ENCODE measurements around the gene NPAS1.

Gene NPAS1

DNA sequence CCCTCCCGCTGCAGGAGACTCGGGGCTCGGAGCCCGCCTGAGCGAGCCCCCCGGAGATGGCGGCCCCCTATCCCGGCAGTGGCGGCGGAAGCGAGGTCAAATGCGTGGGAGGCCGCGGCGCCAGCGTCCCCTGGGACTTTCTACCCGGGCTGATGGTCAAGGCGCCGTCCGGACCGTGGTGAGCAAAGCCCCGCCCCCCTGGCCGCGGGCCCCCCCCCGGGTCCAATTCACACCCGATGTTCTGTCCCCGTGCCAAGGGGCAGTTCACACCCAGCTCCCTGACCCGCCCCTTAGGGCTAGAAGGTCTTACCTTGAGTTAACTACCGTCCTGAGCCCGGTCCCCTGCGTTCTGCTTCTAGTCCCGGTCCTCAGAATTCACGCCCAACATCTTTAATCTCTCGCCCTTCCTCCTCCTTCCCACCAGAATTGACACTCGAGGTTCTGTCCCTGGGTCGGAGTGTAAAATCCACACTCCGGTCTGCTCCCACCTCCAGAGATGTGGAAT is 1.4 kb downstream of the NPAS1 start:
- DNase-seq (ENCODE audit: low spot score) = no peak

DNA sequence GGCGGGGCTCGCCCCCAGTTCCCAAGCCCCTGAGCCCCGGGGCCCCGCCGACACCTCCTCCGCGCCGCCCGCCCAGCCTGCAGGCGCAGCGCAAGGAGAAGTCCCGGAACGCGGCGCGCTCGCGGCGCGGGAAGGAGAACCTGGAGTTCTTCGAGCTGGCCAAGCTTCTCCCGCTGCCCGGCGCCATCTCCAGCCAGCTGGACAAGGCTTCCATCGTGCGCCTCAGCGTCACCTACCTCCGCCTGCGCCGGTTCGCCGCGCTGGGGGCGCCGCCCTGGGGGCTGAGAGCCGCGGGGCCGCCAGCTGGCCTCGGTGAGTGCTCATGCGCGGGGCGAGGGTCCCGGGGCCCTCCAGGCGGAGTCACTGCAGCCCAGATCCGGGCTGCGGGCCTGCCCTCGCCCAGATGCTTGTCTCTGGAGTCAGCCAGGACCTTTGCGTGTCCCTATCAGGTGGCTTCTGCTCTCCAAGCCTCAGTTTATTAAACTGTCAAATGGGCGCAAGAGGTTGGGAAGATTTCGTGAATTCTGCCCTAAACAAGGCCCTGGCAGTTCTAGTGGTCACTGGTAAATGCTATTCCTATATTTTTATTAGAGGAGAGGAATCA is 2.0 kb downstream of the NPAS1 start:
- DNase-seq (ENCODE audit: low spot score) = no peak

DNA sequence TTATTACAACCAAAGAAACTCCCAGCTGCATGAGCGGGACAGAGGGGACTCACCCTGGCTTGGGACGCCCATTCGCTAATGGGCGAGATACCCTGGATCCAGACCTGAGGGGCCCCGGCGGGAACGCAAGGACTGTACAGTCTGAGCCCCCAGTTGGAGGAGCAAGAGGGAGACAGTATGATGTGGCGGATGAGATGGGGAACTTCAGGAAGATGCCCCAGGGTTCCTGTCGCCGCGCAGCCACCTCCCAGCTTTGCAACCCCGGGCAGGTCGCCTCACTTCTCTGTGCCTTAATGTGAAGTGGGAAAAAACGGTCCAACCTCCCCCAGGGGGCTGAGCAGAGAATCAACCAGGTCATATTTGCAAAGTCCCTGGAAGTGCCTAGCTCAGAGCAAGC is 2.5 kb downstream of the NPAS1 start:
- no peak for DNase-seq (ENCODE audit: low spot score)

DNA sequence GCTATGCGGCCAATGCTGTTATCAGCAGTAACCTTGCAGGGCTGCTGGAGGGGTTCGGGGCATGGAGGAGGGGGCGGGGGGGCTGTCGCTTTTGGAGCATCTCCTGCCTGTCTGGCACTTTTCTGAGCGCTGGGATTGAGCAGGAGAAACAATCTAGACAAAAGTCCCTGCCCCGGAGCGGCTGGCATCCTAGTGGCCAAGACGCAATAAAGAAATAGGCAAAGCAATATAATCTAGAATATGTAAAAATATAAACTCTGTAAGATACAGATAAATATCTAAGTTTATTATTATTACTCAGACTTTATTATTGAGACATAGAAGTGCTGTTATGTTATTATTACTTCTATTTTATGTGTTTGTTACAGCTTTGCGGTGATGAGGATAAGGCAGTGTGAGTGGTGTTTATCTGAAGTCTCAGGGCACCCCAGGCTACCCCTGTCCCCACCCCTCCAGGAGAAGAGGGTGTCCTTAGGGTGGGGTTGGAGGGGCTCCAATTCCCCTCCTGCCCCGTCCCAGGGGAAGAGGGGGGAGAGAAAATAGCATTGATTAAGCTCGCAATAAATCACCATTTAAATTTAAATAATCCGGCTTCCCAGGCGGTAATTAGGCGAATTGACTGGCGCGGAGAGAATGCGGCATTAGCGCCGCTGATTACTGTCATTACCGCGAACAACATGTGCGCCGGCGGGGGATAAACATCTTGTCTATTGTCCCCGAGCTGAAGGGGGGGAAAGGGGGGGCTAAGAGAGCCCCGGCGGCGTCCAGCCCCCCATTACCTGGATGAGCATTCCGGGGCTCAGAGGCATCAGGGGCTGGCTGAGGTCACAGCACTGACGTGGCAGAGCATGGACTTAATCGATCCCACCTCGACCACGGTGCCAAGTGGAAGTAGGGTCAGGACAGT is 3.2 kb downstream of the NPAS1 start:
- no peak for DNase-seq (ENCODE audit: low spot score)

DNA sequence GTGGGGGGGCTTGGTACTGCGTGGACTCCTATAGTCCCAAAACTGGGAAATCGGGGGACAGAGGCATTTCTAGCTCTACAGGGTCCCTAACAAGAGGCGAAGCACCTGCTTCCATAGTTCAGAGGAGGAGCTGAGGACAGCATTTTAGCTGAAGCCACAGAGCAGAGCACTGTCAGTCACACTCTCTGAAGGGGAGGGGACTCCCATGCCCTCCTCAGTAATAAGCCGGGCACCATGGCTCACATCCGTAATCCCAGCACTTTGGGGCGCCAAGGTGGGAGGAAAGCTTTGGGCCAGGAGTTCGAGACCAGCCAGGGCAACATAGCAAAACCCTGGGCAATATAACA is 3.8 kb downstream of the NPAS1 start:
- DNase-seq (ENCODE audit: low spot score) = no peak

DNA sequence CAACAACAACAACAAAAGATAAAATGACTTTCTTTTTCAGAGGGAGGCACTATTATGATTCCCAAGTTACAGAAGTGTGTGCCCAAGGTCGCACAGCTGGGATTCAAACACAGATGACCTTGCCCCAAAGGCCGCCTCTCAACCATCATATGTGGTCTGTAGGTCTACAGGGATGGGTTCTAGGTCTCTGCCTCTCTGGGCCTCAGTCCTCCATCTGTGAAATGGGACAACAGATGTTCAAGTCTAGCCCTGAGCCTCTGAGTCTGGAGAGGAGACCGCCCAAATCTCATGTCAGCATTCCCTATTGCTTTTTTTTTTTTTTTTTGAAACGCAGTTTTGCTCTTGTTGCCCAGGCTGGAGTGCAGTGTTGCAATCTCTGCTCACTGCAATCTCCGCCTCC is 4.9 kb downstream of the NPAS1 start:
- no peak for DNase-seq (ENCODE audit: low spot score)

DNA sequence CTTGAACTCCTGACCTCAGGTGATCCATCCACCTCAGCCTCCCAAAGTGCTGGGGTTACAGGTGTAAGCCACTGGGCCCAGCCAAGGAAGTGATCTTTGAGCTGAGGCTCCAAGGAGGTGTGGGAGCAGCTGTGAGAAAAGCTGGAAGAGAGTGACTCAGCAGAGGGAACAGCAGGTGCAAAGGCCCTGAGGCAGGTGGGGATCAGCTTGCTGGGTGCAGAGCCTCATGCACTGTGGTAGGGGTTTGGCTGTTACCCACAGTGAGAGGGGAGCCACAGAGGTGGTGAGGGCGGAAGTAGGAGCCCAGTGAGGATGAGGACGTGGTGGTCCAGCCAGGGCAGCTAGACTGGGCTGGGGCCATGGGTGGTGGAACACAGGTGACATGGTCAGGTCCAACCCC is 6.5 kb downstream of the NPAS1 start:
- no peak for DNase-seq (ENCODE audit: low spot score)

DNA sequence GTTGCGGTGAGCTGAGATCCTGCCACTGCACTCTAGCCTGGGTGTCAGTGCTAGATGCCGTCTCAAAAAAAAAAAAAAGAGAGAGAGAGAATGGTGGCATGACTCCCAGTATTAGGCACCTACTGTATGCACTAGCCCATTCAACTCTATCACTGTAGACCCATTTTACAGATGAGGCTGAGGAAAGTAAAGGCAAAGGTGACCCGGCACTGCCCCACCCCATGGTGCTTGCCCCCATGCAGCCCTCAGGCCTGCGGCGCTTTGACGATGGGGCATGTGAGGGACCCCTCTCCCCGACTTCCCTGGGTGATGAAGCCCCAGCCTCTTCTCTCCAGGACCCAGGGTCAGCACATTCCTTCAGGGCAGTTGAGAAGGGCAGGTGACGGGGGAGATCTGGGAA is 7.3 kb downstream of the NPAS1 start:
- no peak for DNase-seq (ENCODE audit: low spot score)

DNA sequence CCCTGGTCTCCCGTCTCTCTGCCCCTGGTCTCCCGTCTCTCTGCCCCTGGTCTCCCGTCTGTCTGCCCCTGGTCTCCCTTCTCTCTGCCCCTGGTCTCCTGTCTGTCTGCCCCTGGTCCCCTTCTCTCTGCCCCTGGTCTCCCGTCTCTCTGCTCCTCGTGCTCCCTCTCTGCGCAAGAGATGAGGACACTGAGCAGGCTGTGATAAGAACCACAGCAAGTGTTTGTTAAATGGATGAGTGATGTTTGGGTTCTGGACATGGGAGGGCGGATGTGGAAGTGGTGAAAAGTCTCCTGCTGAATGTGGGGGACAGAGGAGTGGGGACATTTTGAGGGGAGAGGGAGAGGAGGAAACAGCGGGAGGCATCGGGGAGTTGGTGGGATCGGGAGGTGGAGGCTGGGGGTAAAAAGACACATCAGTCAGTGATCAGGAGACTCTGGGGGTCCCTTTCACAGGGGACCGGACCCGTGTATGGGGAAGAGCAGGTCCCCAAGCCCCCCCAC is 8.0 kb downstream of the NPAS1 start:
- no peak for DNase-seq (ENCODE audit: low spot score)

DNA sequence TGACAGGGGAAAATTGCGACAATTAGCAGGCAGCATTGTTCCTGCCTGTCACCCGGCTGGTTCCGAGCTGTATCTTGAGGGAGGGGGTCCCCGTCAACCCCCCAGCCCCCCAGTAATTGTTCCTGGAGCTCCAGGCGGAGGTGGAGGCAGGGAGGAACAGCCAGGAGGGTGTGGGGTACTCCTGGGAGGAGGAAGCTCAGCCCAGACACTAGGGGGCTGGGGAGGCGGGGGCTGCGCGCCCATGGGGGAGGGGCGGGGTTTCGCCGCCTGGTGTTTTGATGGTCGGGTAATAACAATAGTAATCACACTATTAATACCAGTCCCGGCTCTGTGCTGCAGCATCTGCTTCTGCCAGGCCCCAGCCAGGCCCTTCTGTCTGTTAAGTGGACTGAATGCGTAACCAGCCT is 8.6 kb downstream of the NPAS1 start:
- DNase-seq (ENCODE audit: low spot score) = no peak

DNA sequence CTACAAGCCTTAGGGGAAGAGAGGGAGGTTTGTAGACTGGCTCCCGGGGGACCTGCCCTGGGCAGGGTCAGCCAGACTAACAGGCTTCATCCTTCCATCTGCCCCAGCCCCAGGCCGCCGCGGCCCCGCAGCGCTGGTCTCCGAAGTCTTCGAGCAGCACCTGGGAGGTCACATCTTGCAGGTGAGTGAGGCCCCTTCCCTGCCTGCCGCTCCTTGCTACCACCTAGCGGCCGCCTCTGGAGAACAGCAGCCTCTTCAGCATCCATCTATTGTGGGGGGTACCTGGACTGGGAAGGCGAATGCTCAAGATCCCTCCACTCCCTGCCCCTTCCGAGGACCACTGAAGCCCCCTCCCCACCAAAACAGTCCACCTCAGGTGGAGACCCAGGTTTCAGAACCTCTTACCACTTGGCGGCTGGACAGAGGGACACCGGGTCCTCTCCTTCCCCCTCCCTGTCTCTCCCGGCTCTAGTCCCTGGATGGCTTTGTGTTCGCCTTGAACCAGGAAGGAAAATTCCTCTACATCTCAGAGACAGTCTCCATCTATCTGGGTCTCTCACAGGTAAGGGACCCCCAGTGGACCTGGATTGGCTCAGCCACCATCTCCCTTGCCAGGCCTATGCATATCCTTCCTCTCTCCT is 12.7 kb downstream of the NPAS1 start:
- DNase-seq (ENCODE audit: low spot score) = peak; percentile 75

DNA sequence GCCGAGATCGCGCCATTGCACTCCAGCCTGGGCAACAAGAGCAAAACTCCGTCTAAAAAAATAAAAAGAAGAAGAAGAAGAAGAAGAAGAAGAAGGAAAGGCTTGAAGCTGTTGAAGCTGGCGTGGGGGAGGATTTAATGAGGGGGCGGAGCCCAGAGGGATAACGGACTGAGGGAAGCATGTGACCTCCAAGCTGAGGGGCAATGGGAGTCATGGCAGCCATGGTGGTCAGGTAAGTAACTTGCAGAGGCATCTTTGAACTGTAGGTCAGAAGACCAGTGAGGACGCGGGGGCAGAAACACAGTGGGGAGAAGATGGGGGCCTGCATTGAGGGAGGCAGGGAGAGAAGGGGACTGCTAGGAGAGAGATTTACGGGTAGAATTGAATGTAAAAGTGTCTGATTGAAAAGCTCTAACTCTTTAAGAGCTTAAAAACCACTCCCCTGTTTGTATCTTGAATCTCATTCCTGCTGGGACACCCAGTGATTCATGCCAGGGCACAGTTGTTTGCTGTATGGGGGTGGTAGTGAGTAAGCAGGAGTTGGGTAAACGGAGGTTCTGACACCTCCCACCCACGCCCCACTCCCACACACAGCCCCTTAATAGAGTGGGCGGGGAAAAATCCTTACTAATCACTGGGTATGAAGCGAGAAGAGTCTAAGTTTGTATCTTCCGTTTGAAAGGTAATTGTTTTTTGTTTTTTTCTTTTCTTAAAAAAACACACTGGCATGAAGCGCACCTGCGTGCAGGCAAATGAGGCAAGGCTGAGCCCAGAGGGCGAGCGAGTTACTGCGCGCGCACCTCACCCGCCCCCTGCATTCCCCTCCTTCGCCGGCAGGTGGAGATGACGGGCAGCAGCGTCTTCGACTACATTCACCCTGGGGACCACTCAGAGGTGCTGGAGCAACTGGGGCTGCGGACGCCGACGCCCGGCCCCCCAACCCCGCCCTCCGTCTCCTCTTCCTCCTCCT is 15.8 kb downstream of the NPAS1 start:
- peak; percentile 90 for DNase-seq (ENCODE audit: low spot score)

DNA sequence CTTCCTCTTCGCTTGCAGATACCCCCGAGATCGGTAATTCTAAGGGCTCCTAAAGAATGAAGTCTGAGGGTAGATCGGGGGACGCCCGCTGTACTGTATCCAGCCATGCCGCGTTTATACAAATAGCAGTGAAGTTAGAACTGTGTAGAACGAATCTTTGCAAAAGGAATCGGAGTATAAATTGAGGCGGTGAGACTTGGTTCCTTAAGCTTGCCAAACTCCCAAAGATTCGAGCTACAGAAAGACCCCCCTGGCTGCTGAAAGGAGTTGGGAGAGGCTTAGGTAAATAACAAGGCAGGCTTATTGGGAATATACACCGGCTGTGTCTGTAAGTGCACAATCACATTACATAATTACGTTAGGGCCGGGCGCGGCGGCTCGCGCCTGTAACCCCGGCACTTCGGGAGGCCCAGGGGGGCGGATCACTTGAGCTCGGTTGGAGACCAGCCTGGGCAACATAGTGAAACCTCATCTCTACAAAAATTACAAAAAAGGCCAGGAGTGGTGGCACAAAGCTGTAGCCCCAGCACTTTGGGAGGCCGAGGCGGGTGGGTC is 16.5 kb downstream of the NPAS1 start:
- DNase-seq (ENCODE audit: low spot score) = peak; percentile 63

DNA sequence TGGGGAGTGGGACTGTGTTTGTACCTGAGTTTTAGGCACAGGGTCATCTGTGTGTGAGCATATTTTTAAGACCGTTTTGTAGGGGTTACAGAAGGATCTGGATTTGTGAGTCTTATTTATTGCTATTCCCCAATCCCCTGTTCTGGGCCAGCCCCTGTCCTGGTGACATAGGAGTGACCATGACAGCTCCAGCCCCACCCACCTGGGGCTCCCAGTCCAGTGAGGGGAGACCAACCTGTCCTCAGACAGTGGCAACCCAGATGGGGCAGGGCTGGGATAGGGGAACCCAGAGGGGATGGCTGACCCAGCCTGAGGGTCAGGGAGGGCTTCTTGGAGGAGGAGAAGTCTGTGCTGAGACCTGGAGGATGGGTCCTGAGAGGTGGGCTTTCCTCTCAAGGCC is 18.1 kb downstream of the NPAS1 start:
- no peak for DNase-seq (ENCODE audit: low spot score)

DNA sequence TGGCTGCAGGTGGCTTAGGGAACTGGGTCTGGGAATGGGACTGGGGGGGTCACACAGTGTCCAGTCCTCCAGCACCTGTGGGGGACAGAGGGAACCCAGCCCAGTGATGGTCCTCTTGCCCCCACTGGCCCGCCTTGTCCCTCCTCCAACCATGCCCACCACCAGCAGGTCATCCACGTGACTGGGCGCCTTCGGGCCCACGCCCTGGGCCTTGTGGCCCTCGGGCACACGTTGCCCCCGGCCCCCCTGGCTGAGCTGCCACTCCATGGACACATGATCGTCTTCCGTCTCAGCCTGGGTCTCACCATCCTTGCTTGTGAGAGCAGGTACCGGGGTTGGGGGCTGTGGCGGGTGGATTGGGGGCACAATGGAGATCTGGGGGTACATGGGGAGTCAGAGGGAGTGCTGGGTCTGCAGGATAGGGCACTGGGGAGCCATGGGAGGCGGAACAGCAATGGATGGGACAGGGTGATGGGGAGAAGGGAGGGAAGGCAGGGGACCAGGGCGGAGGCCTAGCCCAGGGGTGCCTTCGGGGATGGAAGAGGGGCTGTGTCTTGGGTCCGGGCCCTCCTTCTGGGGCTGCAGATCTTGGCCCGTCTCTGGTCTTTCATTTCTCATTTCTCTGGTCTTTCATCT is 19.7 kb downstream of the NPAS1 start:
- no peak for DNase-seq (ENCODE audit: low spot score)

DNA sequence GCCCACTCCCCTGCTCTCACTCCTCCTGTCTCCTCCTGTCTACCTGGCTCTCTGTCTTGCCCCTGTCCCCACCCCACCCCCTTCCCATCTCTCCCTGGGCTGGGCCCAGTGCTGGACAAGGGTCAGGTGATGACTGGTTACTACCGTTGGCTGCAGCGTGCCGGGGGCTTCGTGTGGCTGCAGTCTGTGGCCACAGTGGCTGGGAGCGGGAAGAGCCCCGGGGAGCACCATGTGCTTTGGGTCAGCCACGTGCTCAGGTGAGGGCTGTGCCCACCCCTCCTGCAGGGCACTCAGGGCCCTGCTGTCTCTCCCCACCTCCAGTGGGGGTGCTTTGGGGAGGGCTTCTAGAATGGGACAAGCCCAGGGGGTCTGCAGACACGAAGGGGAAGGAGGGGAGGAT is 21.2 kb downstream of the NPAS1 start:
- no peak for DNase-seq (ENCODE audit: low spot score)

DNA sequence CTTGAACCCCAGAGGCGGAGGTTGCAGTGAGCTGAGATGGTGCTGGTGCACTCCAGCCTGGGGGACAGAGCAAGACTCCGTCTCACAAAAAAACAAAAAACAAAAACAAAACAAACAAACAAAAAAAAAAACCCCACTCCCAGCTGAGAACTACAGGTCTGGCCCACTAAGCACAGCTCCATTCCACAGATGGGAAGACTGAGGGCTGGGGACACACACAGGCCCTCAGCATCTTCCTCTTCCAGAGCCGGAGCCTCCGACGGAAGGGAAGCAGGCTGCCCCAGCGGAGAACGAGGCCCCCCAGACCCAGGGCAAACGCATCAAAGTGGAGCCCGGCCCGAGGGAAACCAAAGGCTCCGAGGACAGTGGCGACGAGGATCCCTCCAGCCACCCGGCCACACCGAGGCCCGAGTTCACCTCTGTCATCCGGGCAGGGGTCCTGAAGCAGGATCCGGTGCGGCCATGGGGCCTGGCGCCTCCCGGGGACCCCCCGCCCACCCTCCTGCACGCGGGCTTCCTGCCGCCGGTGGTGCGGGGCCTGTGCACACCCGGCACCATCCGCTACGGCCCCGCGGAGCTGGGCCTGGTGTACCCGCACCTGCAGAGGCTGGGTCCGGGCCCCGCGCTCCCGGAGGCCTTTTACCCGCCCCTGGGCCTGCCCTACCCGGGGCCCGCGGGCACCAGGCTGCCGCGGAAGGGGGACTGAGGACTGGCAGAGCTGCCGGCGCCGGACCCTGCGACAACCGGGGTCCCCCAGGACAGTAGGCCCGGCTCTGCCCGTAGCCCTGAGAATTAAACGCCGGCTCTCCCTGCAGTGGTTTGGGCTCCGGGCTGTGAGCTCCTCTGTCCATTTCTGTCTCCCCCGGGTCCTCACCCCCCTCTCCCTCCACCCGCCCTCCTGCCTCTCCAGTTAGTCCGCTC is 25.6 kb downstream of the NPAS1 start:
- no peak for DNase-seq (ENCODE audit: low spot score)

DNA sequence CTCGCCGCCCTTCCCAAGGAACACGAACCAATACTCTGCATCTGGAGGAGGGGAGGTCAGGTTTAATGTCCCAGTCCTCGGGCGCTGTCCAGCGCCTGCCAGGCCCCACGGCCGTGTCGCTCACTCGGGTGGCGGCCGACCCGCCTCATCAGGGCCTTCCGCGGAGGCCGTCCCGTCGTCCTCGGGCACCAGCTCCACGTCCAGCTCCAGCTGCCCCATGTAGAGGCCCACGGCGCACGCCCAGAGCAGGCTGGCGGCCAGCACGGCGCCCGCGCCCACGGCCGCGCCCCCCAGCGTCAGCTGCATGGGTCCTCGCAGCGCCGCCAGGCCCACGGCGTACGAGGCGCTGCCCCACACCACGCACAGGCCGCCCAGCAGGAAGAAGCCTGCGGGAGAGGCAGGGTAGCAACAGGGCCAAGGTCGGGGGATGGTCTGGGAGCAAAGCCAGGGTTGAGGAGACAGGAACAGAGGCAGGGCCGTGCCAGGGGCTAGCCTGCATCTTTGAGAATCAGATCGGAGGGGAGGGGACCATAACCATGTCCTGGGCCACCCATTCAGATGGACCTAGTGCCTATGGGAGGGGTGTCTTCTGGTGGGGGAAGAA is 26.3 kb downstream of the NPAS1 start:
- no peak for DNase-seq (ENCODE audit: low spot score)

DNA sequence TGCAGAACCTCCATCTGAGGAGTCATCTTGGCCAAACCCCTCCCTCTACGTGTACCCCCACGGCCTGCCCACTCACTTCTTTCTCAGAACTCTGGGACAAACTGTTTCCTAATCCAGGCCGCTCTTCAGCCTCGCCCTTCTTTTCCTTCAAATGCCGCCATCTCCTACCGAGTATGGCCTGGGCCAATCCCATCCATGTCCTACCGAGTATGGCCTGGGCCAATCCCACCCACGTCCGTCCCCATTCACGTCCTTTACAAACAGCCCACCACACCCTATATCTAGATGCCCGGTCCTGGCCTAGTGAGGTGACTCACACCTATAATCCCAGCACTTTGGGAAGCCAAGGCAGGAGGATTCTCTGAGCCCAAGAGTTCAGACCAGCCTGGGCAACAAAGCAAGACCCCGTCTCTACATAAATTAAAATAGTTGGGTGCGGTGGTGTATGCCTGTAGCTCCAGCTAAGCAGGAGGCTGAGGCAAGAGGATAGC is 27.7 kb downstream of the NPAS1 start:
- DNase-seq (ENCODE audit: low spot score) = no peak
